Type B pancreatic cell (in vitro differentiated cells): ENCODE data around the gene WDFY2. TPM values are rescaled to one million over a fixed set of nuclear protein-coding genes. Genes with fewer than 3 reads are reported as not detected.
"Not testable (repeated sequence)": the region's sequence is repeated elsewhere in the genome, so short reads cannot be mapped to it uniquely, and the experiment has no call there.

ENCODE experiments used
- DNase-seq: peaks from one replicate; pipeline ENCODE4 v3.0.0; 2021; ENCODE audit warnings: mixed read lengths; ENCODE audit not compliant: unreplicated experiment; ENCODE audit errors: extremely low spot score
- H3K27ac Mint-ChIP-seq: 2 replicates; pipeline ENCODE4 v1.8.0; 2021; ENCODE audit warnings: mild to moderate bottlenecking, mixed read lengths
- H3K27me3 Mint-ChIP-seq: 2 replicates; pipeline ENCODE4 v1.8.0; 2021; ENCODE audit warnings: mixed read lengths
- H3K36me3 Mint-ChIP-seq: 2 replicates; pipeline ENCODE4 v1.8.0; 2021; ENCODE audit warnings: mixed read lengths
- H3K4me1 Mint-ChIP-seq: one replicate; pipeline ENCODE4 v1.8.0; 2021; ENCODE audit warnings: mixed read lengths; ENCODE audit not compliant: unreplicated experiment
- H3K4me3 Mint-ChIP-seq: 2 replicates; pipeline ENCODE4 v1.8.0; 2021; ENCODE audit warnings: mild to moderate bottlenecking, mixed read lengths
- H3K9me3 Mint-ChIP-seq: 2 replicates; pipeline ENCODE4 v1.8.0; 2021; ENCODE audit warnings: mixed read lengths
- CTCF ChIP-seq: fragments of 200-600 bp; sonication (generic); conservative IDR thresholded peaks from 2 replicates; pipeline ENCODE4 v1.5.0; 2021; ENCODE audit warnings: antibody characterized with exemption, mild to moderate bottlenecking
- total RNA-seq: library from RNA; stranded (reverse); gene quantifications from 2 replicates; pipeline ENCODE4 v1.2.1, GENCODE V29; 2021; ENCODE audit warnings: low replicate concordance

Gene WDFY2
- total RNA-seq, 1 donor from 2014 or later, result 20.3 TPM

- Mint-ChIP-seq H3K9me3 (no peaks in the 10 kb centered on the region), H3K4me3 (no peak overlapping the region), H3K4me1 (peaks cover 17% of the 10 kb centered on the region), H3K27me3 (no peaks in the 10 kb centered on the region), H3K27ac (no peak overlapping the region), H3K36me3 (peaks cover 5% of the 10 kb centered on the region)
- no peak for TF ChIP-seq CTCF
- DNase-seq, result no peak
Observed at GRCh38 chr13:51683597-51683996, 99.3 kb downstream of the WDFY2 start.

GRCh38 chr13:51684076-51684475 lies 99.8 kb downstream of the WDFY2 start:
- no peak overlapping the region for H3K4me3 Mint-ChIP-seq
- H3K27ac Mint-ChIP-seq, result no peak overlapping the region
- H3K4me1 Mint-ChIP-seq, result peaks cover 21% of the 10 kb centered on the region
- peaks cover 5% of the 10 kb centered on the region for H3K36me3 Mint-ChIP-seq
- no peak for DNase-seq
- no peaks in the 10 kb centered on the region for H3K9me3 Mint-ChIP-seq
- TF ChIP-seq CTCF, result no peak
- H3K27me3 Mint-ChIP-seq, result no peaks in the 10 kb centered on the region

GRCh38 chr13:51687947-51688714 lies 103.9 kb downstream of the WDFY2 start:
- Mint-ChIP-seq H3K4me3 (no peak overlapping the region), H3K36me3 (peaks cover 5% of the 10 kb centered on the region), H3K9me3 (no peaks in the 10 kb centered on the region), H3K4me1 (peaks cover 26% of the 10 kb centered on the region), H3K27me3 (no peaks in the 10 kb centered on the region), H3K27ac (no peak overlapping the region)
- no peak for DNase-seq
- TF ChIP-seq CTCF, result no peak

GRCh38 chr13:51688937-51689662 lies 104.8 kb downstream of the WDFY2 start:
- Mint-ChIP-seq H3K4me3 (no peak overlapping the region), H3K36me3 (peaks cover 5% of the 10 kb centered on the region), H3K4me1 (peaks cover 19% of the 10 kb centered on the region), H3K27ac (peak overlapping the region; percentile 35), H3K27me3 (no peaks in the 10 kb centered on the region), H3K9me3 (no peaks in the 10 kb centered on the region)
- no peak for DNase-seq
- no peak for TF ChIP-seq CTCF

GRCh38 chr13:51689663-51689996 lies 105.4 kb downstream of the WDFY2 start:
- Mint-ChIP-seq H3K4me3 (no peak overlapping the region), H3K27ac (peak overlapping the region; percentile 35)

GRCh38 chr13:51695677-51696076 lies 111.4 kb downstream of the WDFY2 start:
- not testable (repeated sequence) for H3K27ac Mint-ChIP-seq, H3K4me1 Mint-ChIP-seq, H3K4me3 Mint-ChIP-seq, H3K36me3 Mint-ChIP-seq, H3K9me3 Mint-ChIP-seq, DNase-seq, H3K27me3 Mint-ChIP-seq

More at GRCh38 chr13:51689663-51689996, 105.4 kb downstream of the WDFY2 start:
- peaks cover 19% of the 10 kb centered on the region for H3K4me1 Mint-ChIP-seq
- peaks cover 4% of the 10 kb centered on the region for H3K36me3 Mint-ChIP-seq
- H3K27me3 Mint-ChIP-seq, result no peaks in the 10 kb centered on the region
- no peak for TF ChIP-seq CTCF
- DNase-seq, result no peak
- H3K9me3 Mint-ChIP-seq, result no peaks in the 10 kb centered on the region
